GM04504 (cell line): Measurements from ENCODE around the gene PEX14.

Source experiments
- DNase-seq: peaks from one replicate; pipeline ENCODE4 v3.0.0-alpha.2; 2012; ENCODE audit warnings: low read depth

Gene PEX14

DNA sequence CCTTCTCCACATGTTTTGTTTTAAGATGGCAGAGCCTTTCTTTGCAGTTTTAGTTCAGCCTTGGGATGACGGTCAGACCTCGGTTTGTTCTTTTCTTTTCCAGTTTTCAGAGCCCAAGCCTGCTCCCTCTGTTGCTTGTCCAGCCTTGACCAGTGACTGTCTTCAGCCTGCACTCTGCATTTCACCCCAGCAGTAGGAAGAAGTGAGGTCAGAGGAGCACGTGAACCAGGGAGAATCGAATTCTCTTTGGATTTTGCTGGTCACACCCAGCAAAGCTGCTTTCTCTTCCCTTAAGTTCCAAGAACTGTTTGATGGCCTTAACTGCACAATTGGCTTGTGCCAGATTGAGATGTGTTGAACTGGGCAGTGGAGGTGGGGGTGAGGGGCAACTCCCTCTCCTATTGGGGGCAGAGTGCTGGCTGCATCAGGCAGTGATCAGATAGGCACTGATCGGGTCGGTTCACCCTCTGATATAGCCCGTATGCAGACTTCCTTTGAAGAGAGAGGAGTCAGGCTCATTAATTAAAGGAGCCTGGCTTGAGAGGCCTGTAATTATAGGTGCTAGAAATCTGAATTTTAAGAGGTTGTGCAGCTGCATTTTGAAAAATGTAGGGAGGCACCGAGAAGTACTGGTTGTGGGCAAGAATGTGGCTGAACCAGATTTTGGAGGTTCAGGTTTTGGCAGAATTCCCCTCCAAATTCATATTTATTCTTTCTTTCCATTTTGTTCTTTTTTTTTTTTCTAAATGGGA lies 42.4 kb downstream of the PEX14 start:
- DNase-seq = no peak

DNA sequence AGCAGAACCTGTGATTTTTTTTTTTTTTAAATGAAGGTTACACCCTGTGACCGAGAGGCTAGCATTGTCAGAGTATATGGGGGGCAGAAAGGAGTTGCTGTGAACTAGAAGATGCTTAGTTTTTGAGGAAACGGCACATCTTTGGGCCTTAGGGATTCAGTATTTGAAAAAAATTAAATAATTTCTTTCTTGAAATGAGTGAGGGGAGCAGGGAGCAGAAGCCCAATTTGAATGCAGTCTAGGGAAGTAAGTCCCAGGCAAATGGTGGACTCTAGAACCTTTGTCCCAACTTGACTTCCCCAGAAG lies 42.9 kb downstream of the PEX14 start:
- no peak for DNase-seq

DNA sequence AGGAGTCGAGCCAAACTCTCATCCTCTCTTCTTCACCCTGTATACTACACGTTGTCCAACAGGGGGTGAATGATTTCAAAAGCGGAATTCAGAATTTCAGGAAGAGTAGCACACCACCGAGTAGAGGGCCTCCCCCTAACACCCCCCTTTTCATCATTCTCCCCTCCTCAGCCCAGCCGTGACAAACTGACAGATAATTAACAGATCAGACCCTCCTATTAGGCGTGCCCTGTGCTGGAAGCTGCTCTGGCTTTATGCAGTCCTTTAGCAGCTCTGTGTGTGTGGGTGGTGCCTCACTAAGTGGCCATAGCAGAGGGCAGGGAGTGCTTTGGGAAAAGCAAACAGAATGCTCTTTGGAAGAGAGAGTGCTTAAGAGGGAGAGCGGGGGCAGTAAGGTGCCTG lies 44.3 kb downstream of the PEX14 start:
- no peak for DNase-seq

DNA sequence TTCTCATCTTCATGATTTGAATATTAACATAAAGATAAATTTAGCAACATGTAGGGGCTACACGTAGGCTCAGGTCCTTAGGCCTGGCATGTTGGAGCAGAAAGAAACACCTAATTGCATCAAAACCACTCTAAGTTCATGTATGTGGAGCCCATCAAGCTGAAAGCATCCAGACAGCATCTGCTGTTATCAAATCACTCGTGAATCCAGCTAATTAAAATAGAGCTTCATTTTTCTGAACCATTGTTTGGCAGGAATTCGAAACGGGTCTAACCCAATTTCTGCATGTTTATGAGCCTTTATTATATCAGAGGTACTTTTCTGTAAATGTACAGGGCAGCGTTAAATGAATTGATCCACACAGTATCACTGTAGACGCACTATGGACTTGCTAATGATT lies 45.7 kb downstream of the PEX14 start:
- no peak for DNase-seq

DNA sequence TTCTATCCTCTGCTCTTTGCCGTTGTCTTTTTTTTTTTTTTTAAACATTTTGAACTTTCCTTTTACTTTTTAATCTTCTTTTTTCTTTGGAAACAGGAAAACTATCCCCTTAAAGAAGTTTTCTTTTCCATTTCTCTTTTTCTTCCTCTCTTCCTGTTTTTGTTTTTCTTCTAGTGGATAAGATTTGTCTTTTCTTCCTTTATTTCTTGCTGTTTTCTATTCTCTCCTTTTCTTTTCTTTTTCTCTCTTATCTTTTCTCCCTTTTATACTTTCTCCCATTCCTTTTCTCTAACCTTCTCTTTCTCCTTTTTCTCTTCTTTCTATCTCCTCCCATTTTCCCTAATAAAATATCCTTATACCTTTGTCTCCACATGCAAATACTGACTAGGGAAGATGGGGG lies 46.2 kb downstream of the PEX14 start:
- no peak for DNase-seq

DNA sequence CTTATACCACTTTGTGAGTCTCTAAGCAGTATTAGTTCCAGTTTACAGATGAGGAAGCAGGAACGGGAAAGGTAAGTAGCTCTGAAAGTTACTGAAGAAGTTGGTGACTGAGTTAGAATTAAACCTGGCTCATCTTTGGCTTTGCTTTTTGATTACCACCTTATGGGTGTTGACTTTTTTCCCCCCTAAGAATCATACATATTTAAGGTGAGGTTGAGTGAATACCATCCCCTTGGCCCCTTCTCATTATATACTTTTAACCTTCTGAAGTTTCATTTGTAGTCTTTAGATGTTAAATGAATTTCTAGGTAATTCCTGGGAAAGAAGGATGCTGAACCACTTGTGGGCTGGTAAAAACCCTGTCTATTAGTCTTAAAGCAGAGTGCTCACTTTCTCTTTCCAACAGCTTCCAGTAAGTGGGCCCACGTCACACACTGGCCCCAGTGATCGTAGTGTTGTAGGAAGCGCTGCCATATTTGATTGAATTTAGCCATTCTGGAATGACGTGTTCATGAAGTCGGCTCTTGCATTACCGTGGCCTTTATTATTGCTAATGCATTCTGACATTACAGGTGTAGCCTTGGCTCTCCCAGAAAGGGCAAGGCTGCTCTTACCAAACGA lies 46.9 kb downstream of the PEX14 start:
- no peak for DNase-seq

DNA sequence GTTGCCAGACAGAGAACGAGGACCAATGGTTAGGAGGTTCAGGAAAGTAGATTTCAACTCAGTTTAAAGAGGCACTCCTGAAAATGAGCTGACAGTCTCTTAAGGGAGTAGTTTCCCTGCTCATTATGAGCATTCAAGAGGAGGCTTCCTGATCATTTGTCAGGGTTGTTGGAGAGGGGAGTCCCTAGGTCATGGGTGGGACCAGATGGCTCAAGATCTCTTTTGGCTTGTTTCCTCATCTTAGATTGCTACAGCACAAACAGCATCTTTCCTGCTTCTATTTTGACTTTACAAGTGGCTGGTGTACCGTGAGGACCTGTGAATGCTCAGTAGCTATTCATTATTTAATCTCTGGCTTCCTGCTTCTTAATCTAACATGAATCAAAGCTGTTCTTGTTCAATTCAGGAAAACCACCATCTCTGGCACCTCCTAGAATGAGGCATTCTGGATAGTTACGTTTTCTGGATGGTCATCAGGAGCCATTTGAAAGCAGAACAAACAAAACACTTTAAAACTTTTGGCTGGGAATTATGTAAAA lies 47.6 kb downstream of the PEX14 start:
- DNase-seq = no peak

DNA sequence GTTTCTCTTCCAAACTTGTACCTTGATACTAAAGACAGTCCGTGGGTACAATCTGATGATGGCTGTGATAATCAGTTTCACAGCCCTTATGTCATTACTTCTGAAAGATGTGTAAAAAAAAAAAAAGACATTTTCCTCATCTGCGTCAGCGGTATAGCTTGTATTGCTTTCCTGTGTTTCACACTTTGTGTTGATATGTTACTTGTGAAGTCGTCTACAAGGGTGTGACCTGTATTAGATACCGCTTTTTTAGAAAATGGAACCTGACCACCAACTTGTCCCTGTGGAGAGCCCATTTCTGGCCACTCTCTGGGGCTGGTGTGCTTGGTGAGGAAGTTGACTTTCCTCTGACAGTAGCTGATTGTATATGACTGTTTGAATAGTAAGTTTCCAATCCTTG lies 50.5 kb downstream of the PEX14 start:
- no peak for DNase-seq

DNA sequence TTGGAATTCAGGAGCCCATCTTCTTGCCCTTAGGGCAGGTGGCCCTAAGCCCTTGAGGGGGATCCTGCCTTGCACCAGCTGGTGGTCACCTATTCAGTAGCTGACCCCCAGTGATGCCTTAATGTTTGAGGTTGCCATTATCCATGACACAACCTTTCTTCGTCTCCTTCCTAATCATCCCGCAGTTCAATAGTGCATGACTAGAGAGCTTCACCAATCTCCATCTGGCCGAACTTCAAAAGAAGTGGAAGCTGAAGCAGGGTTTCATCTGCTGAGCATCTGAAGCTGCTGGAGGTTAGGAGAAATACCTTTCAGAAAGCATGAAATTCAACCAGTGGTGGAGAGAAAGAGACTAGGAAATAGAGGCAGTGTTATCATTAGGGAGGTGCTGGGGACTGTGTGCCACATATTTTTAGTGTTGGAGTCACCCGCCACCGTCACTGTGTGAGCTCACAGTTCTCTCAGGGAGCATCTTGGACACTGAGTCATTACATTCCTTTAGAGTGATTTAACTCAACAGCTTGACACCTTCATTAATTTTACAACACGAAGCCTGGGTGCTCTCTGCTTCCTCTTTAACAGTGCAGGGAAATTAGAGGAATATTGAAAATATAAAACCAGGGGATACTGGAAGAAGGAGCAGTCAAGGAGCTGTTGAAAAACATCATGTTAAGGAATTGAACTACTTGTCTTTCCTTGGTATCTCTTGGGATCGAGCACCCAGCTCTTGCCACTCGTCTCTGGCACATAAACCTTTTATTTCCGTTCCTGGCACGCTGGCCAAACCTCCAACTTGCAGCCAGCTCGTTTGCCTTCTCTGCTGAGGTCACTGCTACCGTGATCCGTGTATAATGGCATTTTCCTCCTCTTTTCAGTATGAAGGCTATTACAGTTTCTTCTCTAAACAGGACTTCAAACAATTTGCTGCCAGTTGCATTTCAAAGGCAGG lies 53.6 kb downstream of the PEX14 start:
- DNase-seq = peak; percentile 81

DNA sequence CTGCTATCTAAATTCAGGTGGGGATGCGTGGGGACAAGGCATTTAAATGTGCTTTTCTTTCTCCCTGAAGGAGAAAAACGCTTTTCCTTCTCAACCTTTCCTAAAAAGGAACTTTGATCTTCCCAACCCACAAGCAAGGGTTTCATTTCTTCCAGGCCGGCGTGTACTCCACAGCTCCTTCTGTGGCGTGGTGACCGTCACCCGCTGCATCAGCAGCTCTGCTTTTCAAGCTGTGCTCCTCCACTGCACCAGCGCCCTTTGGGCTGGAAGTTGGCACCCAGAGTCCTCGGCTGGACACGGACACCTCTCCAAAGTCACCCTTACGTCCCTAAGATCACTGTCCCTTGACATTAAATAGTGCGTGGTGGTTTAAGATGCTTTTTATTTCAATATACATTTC lies 54.3 kb downstream of the PEX14 start:
- no peak for DNase-seq

DNA sequence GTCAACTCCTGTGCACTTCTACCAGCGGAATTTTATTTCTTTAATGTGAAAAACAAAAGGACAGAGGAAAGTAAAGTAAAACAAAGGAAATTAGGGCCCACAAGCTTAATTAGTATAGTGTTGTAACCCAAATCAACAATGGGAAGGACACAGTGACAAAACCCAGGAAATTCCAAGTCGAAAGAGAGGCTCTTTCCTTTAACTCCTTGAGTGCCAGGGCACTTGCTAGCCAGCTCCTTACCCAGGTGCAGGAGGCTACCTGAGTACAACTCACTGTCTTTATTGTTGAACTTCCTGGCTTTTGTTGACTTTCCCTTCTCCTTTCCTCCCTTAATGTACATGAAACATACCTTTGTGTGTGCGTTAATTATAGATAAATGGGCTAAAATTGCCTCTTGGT lies 55.0 kb downstream of the PEX14 start:
- no peak for DNase-seq

DNA sequence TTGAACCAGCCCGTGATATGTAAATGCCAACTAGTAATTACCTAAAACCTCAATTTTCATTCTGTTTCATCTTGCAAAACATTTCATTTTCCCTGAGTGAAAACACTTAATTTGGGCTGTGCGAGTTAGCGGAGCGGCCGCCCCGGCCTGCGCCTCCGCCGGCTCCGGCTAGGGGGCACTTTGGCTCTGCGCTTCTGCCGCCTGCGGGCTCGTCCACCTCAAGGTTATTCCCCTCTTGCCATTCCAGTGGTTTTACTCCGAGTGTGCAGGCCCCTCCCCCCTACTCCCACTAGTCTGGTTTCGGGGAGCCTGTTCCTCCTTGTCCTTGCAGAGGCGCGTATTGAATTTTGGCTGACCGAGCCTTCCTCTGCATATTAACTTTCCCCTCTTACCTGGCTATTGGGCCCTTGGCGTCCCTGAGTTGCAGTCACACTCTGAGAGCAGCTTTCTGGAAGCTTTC lies 55.6 kb downstream of the PEX14 start:
- DNase-seq = no peak

DNA sequence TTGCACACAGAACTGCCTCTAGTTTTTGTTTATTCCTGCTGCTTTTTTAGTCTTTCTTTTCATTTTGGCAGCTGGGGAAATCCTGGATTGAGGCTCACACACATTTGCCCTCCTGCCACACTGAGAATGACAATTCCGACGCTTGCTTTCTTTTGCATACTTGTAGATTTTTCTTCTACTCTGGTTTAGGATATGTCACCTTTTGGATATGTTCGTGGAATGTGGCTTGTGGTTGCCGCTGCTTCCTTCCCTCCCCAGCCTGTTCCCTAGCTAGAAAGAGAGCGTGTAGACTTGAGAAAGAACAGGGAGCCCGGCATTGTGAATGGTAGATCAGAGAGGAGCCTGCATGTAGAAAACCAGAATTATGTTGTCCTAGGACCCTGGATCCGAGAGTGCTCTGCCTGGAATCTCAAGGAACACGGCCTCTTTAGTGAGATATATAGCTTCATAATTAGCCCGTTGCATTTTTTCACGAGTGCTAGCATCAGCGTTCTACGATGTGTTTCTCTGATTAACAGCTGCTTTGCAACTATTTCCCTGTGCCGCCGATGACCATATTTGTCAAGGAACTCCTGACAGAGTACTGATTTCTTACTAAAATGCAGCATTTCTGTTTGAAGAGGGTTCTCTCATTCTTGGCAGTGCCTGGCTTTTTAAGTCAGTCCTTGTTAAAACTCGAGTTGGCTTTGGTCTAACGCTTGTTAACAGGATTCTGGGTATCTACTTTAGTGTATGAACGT lies 56.2 kb downstream of the PEX14 start:
- DNase-seq = no peak

DNA sequence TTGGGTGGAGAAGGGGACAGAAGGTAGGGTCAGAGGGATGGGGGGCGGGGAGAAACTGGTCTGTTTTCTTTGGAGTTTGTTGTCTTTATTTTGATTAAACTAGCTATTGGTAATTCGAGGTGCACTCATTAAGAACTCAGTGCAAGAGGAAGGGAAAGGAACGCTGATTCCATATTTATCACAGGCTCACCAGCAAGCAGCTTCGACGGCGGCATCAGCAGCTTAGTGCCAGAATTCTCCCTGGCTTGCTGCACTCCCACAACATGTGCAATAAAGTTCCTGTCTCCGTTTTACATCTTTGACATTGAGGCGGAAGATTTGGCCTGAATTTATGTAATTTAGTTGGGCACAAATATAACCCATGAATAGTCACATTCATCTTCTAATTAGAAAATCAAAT lies 57.6 kb downstream of the PEX14 start:
- DNase-seq = no peak

DNA sequence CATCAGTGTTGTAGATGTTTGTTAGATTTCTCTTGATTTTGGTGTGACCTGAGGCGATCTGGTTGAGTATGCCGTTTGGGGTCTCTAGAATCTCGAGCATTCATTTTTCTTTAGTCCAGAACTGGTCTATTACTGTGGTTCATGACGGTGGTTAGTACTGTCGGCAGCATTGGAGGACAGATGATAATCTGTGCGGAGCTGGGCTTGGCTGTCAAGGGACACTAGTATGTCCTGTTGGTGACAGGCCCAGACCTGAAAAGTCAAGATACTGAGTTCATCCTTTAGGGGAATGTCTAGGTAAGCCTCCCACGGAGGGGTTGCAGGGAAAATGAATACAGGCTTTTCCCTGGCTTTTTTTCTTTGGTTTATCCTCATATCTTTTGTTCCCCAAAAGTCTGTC lies 59.8 kb downstream of the PEX14 start:
- DNase-seq = no peak

DNA sequence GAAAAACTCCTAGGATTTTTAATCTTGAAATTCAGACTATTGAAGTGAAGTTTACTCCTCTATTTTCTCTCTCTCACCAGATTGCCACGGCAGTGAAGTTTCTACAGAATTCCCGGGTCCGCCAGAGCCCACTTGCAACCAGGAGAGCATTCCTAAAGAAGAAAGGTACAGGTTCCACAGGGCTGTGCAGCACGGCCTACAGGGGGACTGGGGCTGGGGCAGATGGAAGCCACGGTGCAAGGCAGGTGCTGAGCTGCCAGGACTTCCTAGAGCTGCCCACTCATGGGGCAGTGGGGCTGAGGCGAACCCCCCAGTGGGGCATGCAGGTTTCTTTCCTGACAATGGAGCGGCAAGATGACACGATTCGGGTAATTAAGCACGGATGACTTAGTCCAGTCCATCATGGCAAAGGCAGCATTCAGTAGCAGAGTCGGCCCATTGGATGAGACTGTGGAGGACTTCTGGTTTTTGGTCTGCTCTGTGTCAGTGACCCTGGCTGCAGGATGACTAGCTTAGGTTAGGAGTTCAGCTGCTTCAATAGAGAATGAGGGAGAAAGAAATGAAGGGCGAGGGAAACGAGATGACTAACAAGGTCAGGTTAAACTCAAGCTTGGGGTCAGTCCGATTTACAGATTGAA lies 61.5 kb downstream of the PEX14 start:
- DNase-seq = no peak

DNA sequence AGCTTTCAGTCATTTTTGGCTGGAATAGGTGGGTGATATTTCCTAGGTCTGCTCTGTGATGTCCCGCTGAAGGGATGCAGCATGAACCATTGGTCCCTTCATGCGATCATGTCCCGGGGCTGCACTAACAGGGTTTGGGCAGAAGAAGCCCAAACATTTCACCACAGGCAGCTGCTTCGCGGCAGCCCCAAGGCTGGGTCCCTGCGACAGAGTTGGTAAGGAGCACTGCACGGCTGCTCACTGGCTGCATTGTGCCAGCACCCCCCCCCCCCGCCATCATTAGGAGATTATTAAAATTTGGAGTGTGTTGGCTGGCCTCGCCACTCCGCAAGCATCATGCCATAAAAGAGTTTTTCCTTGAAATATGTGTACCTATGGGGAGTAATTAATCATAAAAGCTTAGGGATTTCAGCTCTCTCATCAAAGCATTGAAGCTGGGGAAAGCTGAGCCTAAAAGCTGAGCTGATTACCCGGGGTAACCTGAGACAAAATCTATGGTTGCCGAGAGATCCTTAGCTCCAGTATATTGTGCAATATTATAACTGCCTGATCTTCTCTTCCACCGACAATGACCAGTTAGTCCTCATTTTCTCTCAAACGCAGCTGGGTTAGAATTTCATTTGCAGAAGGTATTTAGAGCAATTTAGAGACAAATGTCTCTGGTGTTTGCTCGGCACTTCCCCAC lies 62.5 kb downstream of the PEX14 start:
- no peak for DNase-seq

DNA sequence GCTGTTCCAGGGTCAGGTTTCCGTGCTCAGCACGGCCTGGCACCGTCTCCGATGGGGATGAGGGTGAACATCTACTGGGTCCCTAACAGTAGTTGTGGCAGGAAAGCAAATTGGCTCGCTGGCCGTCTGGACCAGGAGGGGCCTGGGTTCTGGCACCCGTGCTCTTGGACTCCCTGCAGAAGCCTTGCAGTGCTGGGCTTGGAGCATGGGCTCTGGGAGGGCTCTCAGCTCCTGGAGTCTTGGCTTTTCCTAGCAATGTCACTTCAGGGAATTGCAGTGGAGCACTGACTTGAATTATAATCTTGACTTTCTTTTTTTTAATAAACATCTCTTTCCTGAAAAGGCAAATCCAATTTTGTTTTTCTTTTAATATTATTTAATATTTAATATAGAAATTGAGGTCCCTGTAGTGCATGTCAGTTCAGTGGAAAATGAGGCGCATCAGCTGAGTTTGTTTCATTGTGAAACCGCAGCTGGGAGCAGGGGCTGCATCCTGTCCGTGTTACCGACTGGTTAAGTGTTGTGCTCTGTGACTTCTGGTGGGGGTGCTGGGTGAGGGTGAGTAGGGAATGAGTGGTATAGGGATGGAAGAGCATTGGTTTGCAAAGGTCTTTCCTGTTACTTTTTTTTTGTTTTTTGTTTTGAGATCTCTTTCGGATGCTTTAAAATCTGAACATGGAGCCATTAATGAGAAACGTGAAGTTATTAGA lies 64.1 kb downstream of the PEX14 start:
- DNase-seq = no peak

DNA sequence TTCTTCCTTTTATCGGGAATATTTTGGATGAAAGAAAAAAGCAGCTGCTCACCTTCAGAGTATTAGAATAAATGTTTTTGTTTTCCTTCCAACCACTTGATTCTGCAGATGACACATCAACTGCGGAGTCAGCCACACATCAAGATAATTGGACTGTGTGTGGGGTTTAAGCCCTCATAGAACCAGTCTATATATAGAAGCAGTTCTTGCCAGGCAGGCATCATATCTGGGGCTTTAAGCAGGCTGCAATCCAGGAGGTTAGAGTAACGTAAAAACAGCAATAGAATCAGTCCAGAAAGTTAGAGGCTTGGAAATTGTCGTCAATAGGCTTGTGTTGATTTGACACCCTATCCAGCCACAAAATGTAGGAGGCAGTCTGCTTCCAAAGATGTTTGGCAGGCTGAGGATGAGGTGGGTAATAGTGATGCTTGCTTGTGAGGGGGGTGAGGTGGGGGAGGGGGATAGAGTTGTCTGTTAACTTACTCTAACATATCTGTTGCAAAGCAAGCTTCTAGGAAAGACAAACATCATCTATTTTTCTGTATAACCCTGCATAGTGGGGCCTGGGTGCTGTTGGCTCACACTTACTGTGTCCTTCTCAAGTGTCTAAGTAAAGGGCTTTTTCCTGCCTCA lies 64.8 kb downstream of the PEX14 start:
- DNase-seq = peak; percentile 14
